HepG2 (cell line): ENCODE data around the gene CBL. TPM values are rescaled to one million over a fixed set of nuclear protein-coding genes. Genes with fewer than 3 reads are reported as not detected.

Source experiments
- ATF7-NPFF ChIP-seq: sonication (generic); formaldehyde crosslinking; IDR thresholded peaks from 2 replicates; pipeline ENCODE4 v1.8.1; 2023; ENCODE audit warnings: mild to moderate bottlenecking, low read depth, missing genetic modification reagents, moderate library complexity
- CBX2 ChIP-seq, 2 experiments: fragments of 200-600 bp in 1 of 2; sonication (generic); formaldehyde crosslinking in 1 of 2; IDR thresholded peaks; 2 replicates each; pipeline versions ENCODE4 v1.7.0 to v1.8.1; 2018 to 2022; ENCODE audit warnings: low read depth in 2 of 2, low read length in 1 of 2, mild to moderate bottlenecking in 1 of 2, missing genetic modification reagents in 1 of 2
- IRF2 ChIP-seq: IDR thresholded peaks from 2 replicates; pipeline ENCODE4 v1.6.1; 2018; ENCODE audit warnings: missing genetic modification reagents, missing compliant biosample characterization
- KDM3A ChIP-seq: IDR thresholded peaks from 2 replicates; pipeline ENCODE4 v1.6.1; 2018; ENCODE audit warnings: low read depth, missing compliant biosample characterization
- MIXL1 ChIP-seq: IDR thresholded peaks from 2 replicates; pipeline ENCODE4 v1.6.1; 2016
- MYNN ChIP-seq: sonication (generic); formaldehyde crosslinking; IDR thresholded peaks from 2 replicates; pipeline ENCODE4 v1.4.0; 2020; ENCODE audit warnings: mild to moderate bottlenecking, low read depth, missing genetic modification reagents
- PAX8 ChIP-seq: sonication (generic); formaldehyde crosslinking; IDR thresholded peaks from 2 replicates; pipeline ENCODE4 v1.8.0; 2022; ENCODE audit warnings: mild to moderate bottlenecking, missing genetic modification reagents, borderline replicate concordance
- PBX3 ChIP-seq: sonication (generic); formaldehyde crosslinking; IDR thresholded peaks from 2 replicates; pipeline ENCODE4 v1.8.1; 2023; ENCODE audit warnings: missing genetic modification reagents, inconsistent platforms, borderline replicate concordance
- PRDM10 ChIP-seq: sonication (generic); formaldehyde crosslinking; IDR thresholded peaks from 2 replicates; pipeline ENCODE4 v1.4.0; 2020; ENCODE audit warnings: low read depth, missing genetic modification reagents
- RARA ChIP-seq: IDR thresholded peaks from 2 replicates; pipeline ENCODE4 v1.6.1; 2016; ENCODE audit warnings: missing genetic modification reagents, missing compliant biosample characterization
- RCOR2 ChIP-seq: IDR thresholded peaks from 2 replicates; pipeline ENCODE4 v1.6.1; 2016; ENCODE audit warnings: missing biosample characterization, missing genetic modification reagents
- RFX1 ChIP-seq: fragments of 450-650 bp; IDR thresholded peaks from 2 replicates; pipeline ENCODE4 v1.6.1; 2017
- THAP11 ChIP-seq: IDR thresholded peaks from 2 replicates; pipeline ENCODE4 v1.6.1; 2016; ENCODE audit warnings: missing biosample characterization, missing genetic modification reagents
- U2AF2 ChIP-seq: fragments of 200-400 bp; formaldehyde crosslinking; IDR thresholded peaks from 2 replicates; pipeline ENCODE4 v1.6.1; 2017; ENCODE audit warnings: low read depth, mild to moderate bottlenecking, low read length
- UBTF ChIP-seq: sonication (generic); formaldehyde crosslinking; IDR thresholded peaks from 2 replicates; pipeline ENCODE4 v1.4.0; 2020; ENCODE audit warnings: mild to moderate bottlenecking, missing genetic modification reagents
- XRCC5 ChIP-seq: fragments of 200-400 bp; formaldehyde crosslinking; optimal IDR thresholded peaks from 2 replicates; pipeline ENCODE3; 2017; ENCODE audit warnings: mild to moderate bottlenecking, low read length
- ZNF431 ChIP-seq: sonication (generic); formaldehyde crosslinking; IDR thresholded peaks from 2 replicates; pipeline ENCODE4 v1.9.0; 2022; ENCODE audit warnings: missing genetic modification reagents, low read depth, mild to moderate bottlenecking, borderline replicate concordance
- ZNF670 ChIP-seq: sonication (generic); formaldehyde crosslinking; IDR thresholded peaks from 2 replicates; pipeline ENCODE4 v1.8.0; 2022; ENCODE audit warnings: mild to moderate bottlenecking, missing genetic modification reagents, borderline replicate concordance
- ZNF770 ChIP-seq: sonication (generic); formaldehyde crosslinking; IDR thresholded peaks from 2 replicates; pipeline ENCODE4 v1.5.0; 2020; ENCODE audit warnings: mild to moderate bottlenecking, missing genetic modification reagents
- ZNF792 ChIP-seq: IDR thresholded peaks from 2 replicates; pipeline ENCODE4 v1.6.1; 2016
- polyA plus RNA-seq, 8 experiments: library from polyadenylated mRNA; depleted of rRNA in 3 of 8; stranded (reverse) in 7 of 8; unstranded in 1 of 8; fragments of >200 nt; fragmentation: Illumina TruSeq in 4 of 8; extraction: Trizol in 4 of 8; gene quantifications; 2 replicates each; pipeline versions ENCODE4 v1.2.1 to v1.2.3, GENCODE V29; 2011 to 2016; ENCODE audit warnings: low read depth in 4 of 8, missing spikeins in 1 of 8, mixed read lengths in 1 of 8; ENCODE audit not compliant: insufficient read depth in 1 of 8
- total RNA-seq, 5 experiments: library from RNA; depleted of rRNA; stranded (reverse); fragments of >200 nt; fragmentation: Illumina TruSeq; extraction: Trizol; gene quantifications; 2 replicates each; pipeline ENCODE4 v1.2.3, GENCODE V29; 2016; ENCODE audit warnings: low read depth in 1 of 5
- TF ChIP-seq, protein P1 (sequence below): sonication (generic); formaldehyde crosslinking; IDR thresholded peaks from 2 replicates; pipeline ENCODE4 v1.4.0; 2020; ENCODE audit warnings: missing genetic modification reagents, mild to moderate bottlenecking, borderline replicate concordance

CBL gene
- total and polyA plus RNA-seq, 2 of the 13 experiments (the other 11 are each of a cell fraction or from before 2014, with no cell fraction given): 6.6 to 7.4 TPM

- 0 out of 2 replicates have a peak, but pooled peaks have one; percentile 31 for TF ChIP-seq IRF2 (CRISPR knock-in tag)
- TF ChIP-seq, protein P1, sequence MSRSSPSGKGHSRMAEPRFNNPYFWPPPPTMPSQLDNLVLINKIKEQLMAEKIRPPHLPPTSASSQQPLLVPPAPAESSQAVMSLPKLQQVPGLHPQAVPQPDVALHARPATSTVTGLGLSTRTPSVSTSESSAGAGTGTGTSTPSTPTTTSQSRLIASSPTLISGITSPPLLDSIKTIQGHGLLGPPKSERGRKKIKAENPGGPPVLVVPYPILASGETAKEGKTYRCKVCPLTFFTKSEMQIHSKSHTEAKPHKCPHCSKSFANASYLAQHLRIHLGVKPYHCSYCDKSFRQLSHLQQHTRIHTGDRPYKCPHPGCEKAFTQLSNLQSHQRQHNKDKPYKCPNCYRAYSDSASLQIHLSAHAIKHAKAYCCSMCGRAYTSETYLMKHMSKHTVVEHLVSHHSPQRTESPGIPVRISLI (CRISPR knock-in tag): peak; percentile 71; the same call in 1 of the 2 replicates
- TF ChIP-seq ATF7-NPFF (CRISPR knock-in tag): no peak
- TF ChIP-seq RFX1: peak; percentile 88
- no peak for TF ChIP-seq ZNF670 (CRISPR knock-in tag)
- TF ChIP-seq THAP11: peak; percentile 51; the same call in 1 of the 2 replicates
- no peak for TF ChIP-seq ZNF431 (CRISPR knock-in tag)
- TF ChIP-seq KDM3A (CRISPR knock-in tag): no peak
- no peak for TF ChIP-seq UBTF (CRISPR knock-in tag)
- peak; percentile 19; the same call in 1 of the 2 replicates for TF ChIP-seq MIXL1
- no peak for TF ChIP-seq PRDM10 (CRISPR knock-in tag)
- peak; percentile 77 for TF ChIP-seq XRCC5
- TF ChIP-seq RARA (CRISPR knock-in tag): peak; percentile 50
- TF ChIP-seq ZNF770 (CRISPR knock-in tag): peak; percentile 99
- TF ChIP-seq MYNN (CRISPR knock-in tag): no peak
- no peak for TF ChIP-seq CBX2 (IDR thresholded peaks at IDR 0.05; ENCODE audit: low read depth, low read length)
- no peak for TF ChIP-seq CBX2 (CRISPR knock-in tag; IDR thresholded peaks at IDR 0.05; ENCODE audit: low read depth)
- TF ChIP-seq ZNF792 (CRISPR knock-in tag): no peak
- 0 out of 2 replicates have a peak, but pooled peaks have one; percentile 65 for TF ChIP-seq U2AF2
- 0 out of 2 replicates have a peak, but pooled peaks have one; percentile 38 for TF ChIP-seq RCOR2
- no peak for TF ChIP-seq PAX8 (CRISPR knock-in tag)
- TF ChIP-seq PBX3 (CRISPR knock-in tag): no peak
Observed at GRCh38 chr11:119352857-119353260, 146.7 kb downstream of the CBL start (continued).
